Measurements from ENCODE around the gene CISH.

The CISH gene

GRCh38 chr3:50587806-50588758, 23.5 kb downstream of the CISH start:
- H3K4me3 ChIP-seq (ENCODE audit: low read depth, low read length), result no peak overlapping the region
- no peaks in the 10 kb centered on the region for H3K9me3 ChIP-seq (ENCODE audit: severe bottlenecking)
- no peaks in the 10 kb centered on the region for H3K27me3 ChIP-seq (ENCODE audit: insufficient read depth, low read depth, severe bottlenecking)
- H3K36me3 ChIP-seq, result no peaks in the 10 kb centered on the region
- DNase-seq, result no peak
- no peak for TF ChIP-seq CTCF (IDR thresholded peaks at IDR 0.05; ENCODE audit: low read depth, low read length)
- H3K27ac ChIP-seq, result no peak overlapping the region

GRCh38 chr3:50587373-50587772, 24.2 kb downstream of the CISH start:
- H3K36me3 ChIP-seq, result no peaks in the 10 kb centered on the region; the same call in 1 of the 2 replicates
- no peaks in the 10 kb centered on the region for H3K9me3 ChIP-seq (ENCODE audit: severe bottlenecking)
- no peak for TF ChIP-seq CTCF (IDR thresholded peaks at IDR 0.05; ENCODE audit: low read depth, low read length)
- no peak for DNase-seq
- no peak overlapping the region for H3K27ac ChIP-seq
- H3K4me3 ChIP-seq (ENCODE audit: low read depth, low read length), result no peak overlapping the region
- H3K27me3 ChIP-seq (ENCODE audit: insufficient read depth, low read depth, severe bottlenecking), result no peaks in the 10 kb centered on the region

GRCh38 chr3:50586763-50587070, 24.9 kb downstream of the CISH start:
- H3K36me3 ChIP-seq, result no peaks in the 10 kb centered on the region; the same call in 1 of the 2 replicates
- no peak overlapping the region for H3K27ac ChIP-seq
- H3K27me3 ChIP-seq (ENCODE audit: insufficient read depth, low read depth, severe bottlenecking), result no peaks in the 10 kb centered on the region
- H3K9me3 ChIP-seq (ENCODE audit: severe bottlenecking), result no peaks in the 10 kb centered on the region
- no peak for DNase-seq
- no peak overlapping the region for H3K4me3 ChIP-seq (ENCODE audit: low read depth, low read length)
- no peak for TF ChIP-seq CTCF (IDR thresholded peaks at IDR 0.05; ENCODE audit: low read depth, low read length)

GRCh38 chr3:50585919-50586762, 25.4 kb downstream of the CISH start:
- Histone ChIP-seq H3K4me3 (ENCODE audit: low read depth, low read length) (no peak overlapping the region), H3K27me3 (ENCODE audit: insufficient read depth, low read depth, severe bottlenecking) (no peaks in the 10 kb centered on the region), H3K9me3 (ENCODE audit: severe bottlenecking) (no peaks in the 10 kb centered on the region), H3K36me3 (no peaks in the 10 kb centered on the region; the same call in 1 of the 2 replicates), H3K27ac (peak overlapping the region; percentile 18; the same call in 1 of the 2 replicates)
- no peak for DNase-seq
- TF ChIP-seq CTCF (IDR thresholded peaks at IDR 0.05; ENCODE audit: low read depth, low read length), result no peak

GRCh38 chr3:50584391-50584790, 27.2 kb downstream of the CISH start:
- H3K36me3 ChIP-seq, result no peaks in the 10 kb centered on the region; the same call in 1 of the 2 replicates
- no peak for TF ChIP-seq CTCF (IDR thresholded peaks at IDR 0.05; ENCODE audit: low read depth, low read length)

More at GRCh38 chr3:50584391-50584790, 27.2 kb downstream of the CISH start:
- no peak overlapping the region for H3K4me3 ChIP-seq (ENCODE audit: low read depth, low read length)
- DNase-seq, result no peak
- H3K27me3 ChIP-seq (ENCODE audit: insufficient read depth, low read depth, severe bottlenecking), result no peaks in the 10 kb centered on the region
- H3K9me3 ChIP-seq (ENCODE audit: severe bottlenecking), result no peaks in the 10 kb centered on the region
- no peak overlapping the region for H3K27ac ChIP-seq
